ENCODE measurements around the gene KL.
A peak's percentile ranks its signal among the peaks of the same experiment; 100 is the strongest.

KL gene

GRCh38 chr13:33033051-33033812 lies 17.0 kb downstream of the KL start:
- peaks cover 3 to 12% (median 4%) of the 10 kb centered on the region in 4 experiments for H3K4me1 ChIP-seq (ENCODE audit: control extremely low read depth in 1 of 4, control insufficient read depth in 4 of 4, insufficient read depth in 4 of 4, low read length in 3 of 4)
- no peaks in the 10 kb centered on the region for H3K36me3 ChIP-seq (ENCODE audit: control insufficient read depth in 4 of 4, insufficient read depth in 4 of 4, low read length in 3 of 4)
- 6% methylated on average over 6 of the region's 14 CpGs for WGBS (ENCODE audit: insufficient coverage)
- H3K27ac ChIP-seq (ENCODE audit: insufficient read depth in 1 of 2, low read depth in 1 of 2, low read length in 2 of 2, poor library complexity in 1 of 2, severe bottlenecking in 2 of 2), result peak overlapping the region; percentile 41 to 47
- peak in 2 of 3 donors; percentile 51 to 66 for DNase-seq
- peaks cover 0 to 2% (median 0%) of the 10 kb centered on the region in 5 experiments for H3K9me3 ChIP-seq (ENCODE audit: control extremely low read depth in 1 of 5, control insufficient read depth in 4 of 5, insufficient read depth in 2 of 5, low read depth in 1 of 5, low read length in 4 of 5)
- peak overlapping the region in 5 of 7 experiments; percentile 49 to 79 (median 60) for H3K4me3 ChIP-seq (ENCODE audit: control insufficient read depth in 1 of 7, extremely low read depth in 1 of 7, insufficient read depth in 4 of 7, low read depth in 2 of 7, low read length in 6 of 7)
- CTCF ChIA-PET, result interaction anchor here (0.7 kb wide), 1 partner anchor 98 kb away, joined by 3 read pairs; no protein-coding TSS in a partner anchor
- POLR2A ChIA-PET, result interaction anchor here (0.6 kb wide), 1 partner anchor 45 kb away, joined by 4 read pairs; no protein-coding TSS in a partner anchor
- no peaks in the 10 kb centered on the region for H3K27me3 ChIP-seq (replicated peaks in 2 of 5; ENCODE audit: control insufficient read depth in 4 of 5, insufficient read depth in 5 of 5, low read length in 4 of 5)

GRCh38 chr13:33033986-33034385 lies 17.8 kb downstream of the KL start:
- Histone ChIP-seq H3K9me3 (ENCODE audit: control extremely low read depth in 1 of 5, control insufficient read depth in 4 of 5, insufficient read depth in 2 of 5, low read depth in 1 of 5, low read length in 4 of 5) (peaks cover 0 to 2% (median 0%) of the 10 kb centered on the region in 5 experiments), H3K36me3 (ENCODE audit: control insufficient read depth in 4 of 4, insufficient read depth in 4 of 4, low read length in 3 of 4) (no peaks in the 10 kb centered on the region), H3K27me3 (replicated peaks in 2 of 5; ENCODE audit: control insufficient read depth in 4 of 5, insufficient read depth in 5 of 5, low read length in 4 of 5) (no peaks in the 10 kb centered on the region), H3K4me3 (ENCODE audit: control insufficient read depth in 1 of 7, extremely low read depth in 1 of 7, insufficient read depth in 4 of 7, low read depth in 2 of 7, low read length in 6 of 7) (peak overlapping the region in 3 of 7 experiments; percentile 49 to 79 (median 54)), H3K4me1 (ENCODE audit: control extremely low read depth in 1 of 4, control insufficient read depth in 4 of 4, insufficient read depth in 4 of 4, low read length in 3 of 4) (peaks cover 3 to 12% (median 4%) of the 10 kb centered on the region in 4 experiments), H3K27ac (ENCODE audit: insufficient read depth in 1 of 2, low read depth in 1 of 2, low read length in 2 of 2, poor library complexity in 1 of 2, severe bottlenecking in 2 of 2) (no peak overlapping the region)
- POLR2A ChIA-PET, result no interaction called here
- DNase-seq, result no peak
- CTCF ChIA-PET, result no interaction called here

GRCh38 chr13:33034882-33035520 lies 18.8 kb downstream of the KL start:
- H3K9me3 ChIP-seq (ENCODE audit: control extremely low read depth in 1 of 5, control insufficient read depth in 4 of 5, insufficient read depth in 2 of 5, low read depth in 1 of 5, low read length in 4 of 5), result no peaks in the 10 kb centered on the region
- peaks cover 3 to 12% (median 4%) of the 10 kb centered on the region in 4 experiments for H3K4me1 ChIP-seq (ENCODE audit: control extremely low read depth in 1 of 4, control insufficient read depth in 4 of 4, insufficient read depth in 4 of 4, low read length in 3 of 4)
- no peaks in the 10 kb centered on the region for H3K36me3 ChIP-seq (ENCODE audit: control insufficient read depth in 4 of 4, insufficient read depth in 4 of 4, low read length in 3 of 4)
- POLR2A ChIA-PET, result no interaction called here
- H3K27ac ChIP-seq (ENCODE audit: insufficient read depth in 1 of 2, low read depth in 1 of 2, low read length in 2 of 2, poor library complexity in 1 of 2, severe bottlenecking in 2 of 2), result no peak overlapping the region
- no peaks in the 10 kb centered on the region for H3K27me3 ChIP-seq (replicated peaks in 2 of 5; ENCODE audit: control insufficient read depth in 4 of 5, insufficient read depth in 5 of 5, low read length in 4 of 5)
- CTCF ChIA-PET, result interaction anchor here (1.3 kb wide), 1 partner anchor 22 kb away, joined by 4 read pairs; no protein-coding TSS in a partner anchor
- no CpG with 5 or more reads among the region's 5 CpGs for WGBS (ENCODE audit: insufficient coverage)
- H3K4me3 ChIP-seq (ENCODE audit: control insufficient read depth in 1 of 7, extremely low read depth in 1 of 7, insufficient read depth in 4 of 7, low read depth in 2 of 7, low read length in 6 of 7), result no peak overlapping the region
- DNase-seq, result peak in 2 of 3 donors; percentile 20 to 55

GRCh38 chr13:33037673-33038072 lies 21.4 kb downstream of the KL start:
- Histone ChIP-seq H3K9me3 (ENCODE audit: control extremely low read depth in 1 of 5, control insufficient read depth in 4 of 5, insufficient read depth in 2 of 5, low read depth in 1 of 5, low read length in 4 of 5) (no peaks in the 10 kb centered on the region), H3K36me3 (ENCODE audit: control insufficient read depth in 4 of 4, insufficient read depth in 4 of 4, low read length in 3 of 4) (no peaks in the 10 kb centered on the region), H3K27me3 (replicated peaks in 2 of 5; ENCODE audit: control insufficient read depth in 4 of 5, insufficient read depth in 5 of 5, low read length in 4 of 5) (no peaks in the 10 kb centered on the region), H3K4me1 (ENCODE audit: control extremely low read depth in 1 of 4, control insufficient read depth in 4 of 4, insufficient read depth in 4 of 4, low read length in 3 of 4) (peaks cover 3 to 12% (median 4%) of the 10 kb centered on the region in 4 experiments), H3K4me3 (ENCODE audit: control insufficient read depth in 1 of 7, extremely low read depth in 1 of 7, insufficient read depth in 4 of 7, low read depth in 2 of 7, low read length in 6 of 7) (no peak overlapping the region), H3K27ac (ENCODE audit: insufficient read depth in 1 of 2, low read depth in 1 of 2, low read length in 2 of 2, poor library complexity in 1 of 2, severe bottlenecking in 2 of 2) (no peak overlapping the region)
- 91% methylated on average over 1 of the region's 1 CpG for WGBS (ENCODE audit: insufficient coverage)
- ChIA-PET CTCF (no interaction called here), POLR2A (no interaction called here)
- no peak for DNase-seq

GRCh38 chr13:33040090-33040489 lies 23.9 kb downstream of the KL start:
- POLR2A ChIA-PET, result no interaction called here
- CTCF ChIA-PET, result no interaction called here
- Histone ChIP-seq H3K4me1 (ENCODE audit: control extremely low read depth in 1 of 4, control insufficient read depth in 4 of 4, insufficient read depth in 4 of 4, low read length in 3 of 4) (no peaks in the 10 kb centered on the region), H3K9me3 (ENCODE audit: control extremely low read depth in 1 of 5, control insufficient read depth in 4 of 5, insufficient read depth in 2 of 5, low read depth in 1 of 5, low read length in 4 of 5) (no peaks in the 10 kb centered on the region), H3K27ac (ENCODE audit: insufficient read depth in 1 of 2, low read depth in 1 of 2, low read length in 2 of 2, poor library complexity in 1 of 2, severe bottlenecking in 2 of 2) (no peak overlapping the region), H3K4me3 (ENCODE audit: control insufficient read depth in 1 of 7, extremely low read depth in 1 of 7, insufficient read depth in 4 of 7, low read depth in 2 of 7, low read length in 6 of 7) (no peak overlapping the region), H3K36me3 (ENCODE audit: control insufficient read depth in 4 of 4, insufficient read depth in 4 of 4, low read length in 3 of 4) (no peaks in the 10 kb centered on the region), H3K27me3 (replicated peaks in 2 of 5; ENCODE audit: control insufficient read depth in 4 of 5, insufficient read depth in 5 of 5, low read length in 4 of 5) (no peaks in the 10 kb centered on the region)
- DNase-seq, result no peak
- WGBS (ENCODE audit: insufficient coverage), result 100% methylated on average over 1 of the region's 2 CpGs

GRCh38 chr13:33045851-33046592 lies 29.8 kb downstream of the KL start:
- POLR2A ChIA-PET, result no interaction called here

More at GRCh38 chr13:33045851-33046592, 29.8 kb downstream of the KL start:
- no peak overlapping the region for H3K27ac ChIP-seq (ENCODE audit: insufficient read depth in 1 of 2, low read depth in 1 of 2, low read length in 2 of 2, poor library complexity in 1 of 2, severe bottlenecking in 2 of 2)
- DNase-seq, result no peak
- CTCF ChIA-PET, result no interaction called here
- peaks cover 0 to 2% (median 0%) of the 10 kb centered on the region in 5 experiments for H3K9me3 ChIP-seq (ENCODE audit: control extremely low read depth in 1 of 5, control insufficient read depth in 4 of 5, insufficient read depth in 2 of 5, low read depth in 1 of 5, low read length in 4 of 5)
- H3K4me3 ChIP-seq (ENCODE audit: control insufficient read depth in 1 of 7, extremely low read depth in 1 of 7, insufficient read depth in 4 of 7, low read depth in 2 of 7, low read length in 6 of 7), result no peak overlapping the region
- WGBS (ENCODE audit: insufficient coverage), result no CpG with 5 or more reads among the region's 4 CpGs
- no peaks in the 10 kb centered on the region for H3K4me1 ChIP-seq (ENCODE audit: control extremely low read depth in 1 of 4, control insufficient read depth in 4 of 4, insufficient read depth in 4 of 4, low read length in 3 of 4)
- no peaks in the 10 kb centered on the region for H3K36me3 ChIP-seq (ENCODE audit: control insufficient read depth in 4 of 4, insufficient read depth in 4 of 4, low read length in 3 of 4)
- H3K27me3 ChIP-seq (replicated peaks in 2 of 5; ENCODE audit: control insufficient read depth in 4 of 5, insufficient read depth in 5 of 5, low read length in 4 of 5), result no peaks in the 10 kb centered on the region

Measured in common myeloid progenitor, CD34-positive (primary cell).